ENCODE measurements around the gene LHX3. TPM values are rescaled to one million over a fixed set of nuclear protein-coding genes. Genes with fewer than 3 reads are reported as not detected.

LHX3 gene
- total RNA-seq, 3 donors from 2014 or later, result not detected

- no peaks in the 10 kb centered on the region for H3K36me3 ChIP-seq
- no peak overlapping the region for H3K4me3 ChIP-seq
- H3K27me3 ChIP-seq, result peaks cover 0 to 36% of the 10 kb centered on the region in 2 donors
- DNase-seq (ENCODE audit: low spot score in 2 of 2), result no peak
- H3K4me1 ChIP-seq, result no peaks in the 10 kb centered on the region
- TF ChIP-seq POLR2AphosphoS5 (IDR thresholded peaks at IDR 0.05) (no peak), POLR2A (IDR thresholded peaks at IDR 0.05) (no peak), CTCF (IDR thresholded peaks at IDR 0.05) (no peak)
- intact Hi-C loops (cut with DNase I; ENCODE audit: low total_unique reads), result no loop called here
- H3K27ac ChIP-seq, result no peak overlapping the region
- peaks cover 0 to 7% of the 10 kb centered on the region in 2 donors for H3K9me3 ChIP-seq
These were observed 35.4 kb downstream of the LHX3 start for GRCh38 chr9:136169495-136169894.

- intact Hi-C loops (cut with DNase I; ENCODE audit: low total_unique reads), result no loop called here
- Histone ChIP-seq H3K9me3 (peaks cover 0 to 20% of the 10 kb centered on the region in 2 donors), H3K36me3 (no peaks in the 10 kb centered on the region), H3K4me3 (no peak overlapping the region), H3K27me3 (peaks cover 0 to under 1% of the 10 kb centered on the region in 2 donors), H3K4me1 (no peaks in the 10 kb centered on the region), H3K27ac (no peak overlapping the region)
- TF ChIP-seq POLR2AphosphoS5 (IDR thresholded peaks at IDR 0.05) (no peak), CTCF (IDR thresholded peaks at IDR 0.05) (no peak), POLR2A (IDR thresholded peaks at IDR 0.05) (no peak)
- DNase-seq (ENCODE audit: low spot score in 2 of 2), result no peak
These were observed 41.6 kb downstream of the LHX3 start for GRCh38 chr9:136163248-136163850.

- DNase-seq (ENCODE audit: low spot score in 2 of 2), result no peak
- peaks cover 0 to 13% of the 10 kb centered on the region in 2 donors for H3K9me3 ChIP-seq
- no peaks in the 10 kb centered on the region for H3K4me1 ChIP-seq
- H3K27me3 ChIP-seq, result peaks cover 0 to 16% of the 10 kb centered on the region in 2 donors
- no peak overlapping the region for H3K27ac ChIP-seq
- intact Hi-C loops (cut with DNase I; ENCODE audit: low total_unique reads), result no loop called here
- TF ChIP-seq CTCF (IDR thresholded peaks at IDR 0.05) (no peak), POLR2AphosphoS5 (IDR thresholded peaks at IDR 0.05) (no peak), POLR2A (IDR thresholded peaks at IDR 0.05) (no peak)
- no peak overlapping the region for H3K4me3 ChIP-seq
- H3K36me3 ChIP-seq, result no peaks in the 10 kb centered on the region
These were observed 43.8 kb downstream of the LHX3 start for GRCh38 chr9:136160995-136161610.

GRCh38 chr9:136160381-136160841, 44.5 kb downstream of the LHX3 start:
- H3K9me3 ChIP-seq, result peaks cover 0 to 12% of the 10 kb centered on the region in 2 donors
- H3K27ac ChIP-seq, result no peak overlapping the region
- no peaks in the 10 kb centered on the region for H3K4me1 ChIP-seq
- no peak for DNase-seq (ENCODE audit: low spot score in 2 of 2)
- no peak for TF ChIP-seq CTCF (IDR thresholded peaks at IDR 0.05)
- TF ChIP-seq POLR2AphosphoS5 (IDR thresholded peaks at IDR 0.05), result no peak
- no peak for TF ChIP-seq POLR2A (IDR thresholded peaks at IDR 0.05)
- no peak overlapping the region for H3K4me3 ChIP-seq
- H3K36me3 ChIP-seq, result no peaks in the 10 kb centered on the region
- intact Hi-C loops (cut with DNase I; ENCODE audit: low total_unique reads), result no loop called here
- H3K27me3 ChIP-seq, result peaks cover 0 to 23% of the 10 kb centered on the region in 2 donors

- intact Hi-C loops (cut with DNase I; ENCODE audit: low total_unique reads), result no loop called here
- no peak overlapping the region for H3K27ac ChIP-seq
- H3K4me1 ChIP-seq, result no peaks in the 10 kb centered on the region
- no peaks in the 10 kb centered on the region for H3K36me3 ChIP-seq
- no peak for DNase-seq (ENCODE audit: low spot score in 2 of 2)
- H3K9me3 ChIP-seq, result peaks cover 0 to 12% of the 10 kb centered on the region in 2 donors
- peaks cover 0 to 28% of the 10 kb centered on the region in 2 donors for H3K27me3 ChIP-seq
- H3K4me3 ChIP-seq, result no peak overlapping the region
- TF ChIP-seq POLR2AphosphoS5 (IDR thresholded peaks at IDR 0.05) (no peak), CTCF (IDR thresholded peaks at IDR 0.05) (no peak), POLR2A (IDR thresholded peaks at IDR 0.05) (no peak)
These were observed 45.1 kb downstream of the LHX3 start for GRCh38 chr9:136159851-136160250.

Measured in breast epithelium (tissue), 4 donors.